ENCODE measurements around the gene KREMEN2. TPM values are rescaled to one million over a fixed set of nuclear protein-coding genes. Genes with fewer than 3 reads are reported as not detected.

KREMEN2 gene
- total and polyA plus RNA-seq, 2 donors (not counting 3 experiments of a cell fraction or from before 2014, with no cell fraction given), result not detected

DNA sequence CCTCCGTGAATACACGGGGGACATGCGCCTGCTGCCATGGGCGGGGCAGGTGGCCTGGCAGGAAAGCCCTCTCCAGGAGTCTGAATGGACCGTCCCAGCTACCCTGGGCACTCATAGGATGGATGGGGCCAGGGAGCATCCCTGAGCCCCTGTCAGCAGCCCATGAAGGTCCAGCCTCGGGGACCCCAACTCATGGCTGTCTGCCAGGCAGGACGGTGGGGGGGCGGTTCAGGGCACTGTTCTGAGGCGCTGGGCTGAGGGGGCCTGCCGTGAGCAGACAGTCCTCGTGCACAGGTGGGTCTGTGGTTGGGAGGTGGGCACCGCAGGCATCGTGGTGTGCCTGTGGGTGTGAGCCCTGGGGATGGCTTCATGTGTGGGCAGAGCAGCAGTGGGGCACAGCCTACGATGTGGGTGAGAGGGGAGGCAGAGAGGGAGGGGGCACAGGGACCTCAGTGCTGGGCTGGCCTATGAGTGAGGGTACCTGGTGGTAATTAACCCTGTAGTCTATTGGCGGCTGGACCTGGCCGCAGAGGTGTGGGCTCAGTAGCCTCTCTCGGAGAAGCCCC is 22.6 kb downstream of the KREMEN2 start:
- H3K9me1 ChIP-seq (replicated peaks; ENCODE audit: control insufficient read depth, extremely low read depth, insufficient read depth, low read length), result no peaks in the 10 kb centered on the region
- H3K9me3 ChIP-seq (replicated peaks; ENCODE audit: control insufficient read depth, insufficient read depth, low read length), result no peaks in the 10 kb centered on the region
- BruUV-seq (replicated peaks), result no TSS peak
- H3K36me3 ChIP-seq (ENCODE audit: control insufficient read depth in 2 of 2, extremely low read depth in 1 of 2, insufficient read depth in 2 of 2, low read length in 2 of 2), result no peaks in the 10 kb centered on the region
- H3K9ac ChIP-seq (replicated peaks; ENCODE audit: extremely low read depth, insufficient read depth, low read length), result no peak overlapping the region
- peaks cover 0 to 5% of the 10 kb centered on the region in 2 experiments for H3K27me3 ChIP-seq (ENCODE audit: control insufficient read depth in 2 of 2, insufficient read depth in 2 of 2, low read length in 2 of 2)
- H2AFZ ChIP-seq (ENCODE audit: low read depth, low read length), result no peak overlapping the region
- no peak overlapping the region for H3K4me3 ChIP-seq (replicated peaks in 1 of 3; ENCODE audit: insufficient read depth in 1 of 3, low read depth in 1 of 3, low read length in 3 of 3)
- H3K4me2 ChIP-seq (ENCODE audit: insufficient read depth, low read length), result no peak overlapping the region
- DNase-seq (ENCODE audit: low read depth, low spot score) (no peak), FAIRE-seq (no peak)
- POLR2A ChIA-PET, result no interaction called here
- no peak overlapping the region for H3K27ac ChIP-seq (ENCODE audit: insufficient read depth, low read depth, low read length)
- H3K79me2 ChIP-seq (ENCODE audit: control insufficient read depth, insufficient read depth, low read length), result no peaks in the 10 kb centered on the region
- no peak for TF ChIP-seq JUN (IDR thresholded peaks at IDR 0.05; ENCODE audit: borderline replicate concordance, insufficient read depth, insufficient read length, low read depth)
- TF ChIP-seq, protein P1, sequence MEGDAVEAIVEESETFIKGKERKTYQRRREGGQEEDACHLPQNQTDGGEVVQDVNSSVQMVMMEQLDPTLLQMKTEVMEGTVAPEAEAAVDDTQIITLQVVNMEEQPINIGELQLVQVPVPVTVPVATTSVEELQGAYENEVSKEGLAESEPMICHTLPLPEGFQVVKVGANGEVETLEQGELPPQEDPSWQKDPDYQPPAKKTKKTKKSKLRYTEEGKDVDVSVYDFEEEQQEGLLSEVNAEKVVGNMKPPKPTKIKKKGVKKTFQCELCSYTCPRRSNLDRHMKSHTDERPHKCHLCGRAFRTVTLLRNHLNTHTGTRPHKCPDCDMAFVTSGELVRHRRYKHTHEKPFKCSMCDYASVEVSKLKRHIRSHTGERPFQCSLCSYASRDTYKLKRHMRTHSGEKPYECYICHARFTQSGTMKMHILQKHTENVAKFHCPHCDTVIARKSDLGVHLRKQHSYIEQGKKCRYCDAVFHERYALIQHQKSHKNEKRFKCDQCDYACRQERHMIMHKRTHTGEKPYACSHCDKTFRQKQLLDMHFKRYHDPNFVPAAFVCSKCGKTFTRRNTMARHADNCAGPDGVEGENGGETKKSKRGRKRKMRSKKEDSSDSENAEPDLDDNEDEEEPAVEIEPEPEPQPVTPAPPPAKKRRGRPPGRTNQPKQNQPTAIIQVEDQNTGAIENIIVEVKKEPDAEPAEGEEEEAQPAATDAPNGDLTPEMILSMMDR (IDR thresholded peaks at IDR 0.05; ENCODE audit: extremely low read depth in 1 of 2, insufficient read depth in 1 of 2, low read depth in 1 of 2, low read length in 2 of 2), result no peak
- TF ChIP-seq EZH2 (IDR thresholded peaks at IDR 0.05; ENCODE audit: borderline replicate concordance, low read depth, low read length, severe bottlenecking), result no peak
- TF ChIP-seq FOS (IDR thresholded peaks at IDR 0.05; ENCODE audit: borderline replicate concordance, insufficient read depth, low read length), result no peak
- TF ChIP-seq POLR2AphosphoS5 (IDR thresholded peaks at IDR 0.05; ENCODE audit: insufficient read depth, low read depth, low read length), result no peak
- intact Hi-C loops (cut with micrococcal nuclease), result no loop called here
- dilution Hi-C loops (cut with MboI; ENCODE audit: extremely low pct_ligation_motif_present, low sequenced_read_pairs), result no loop called here
- no peaks in the 10 kb centered on the region for H4K20me1 ChIP-seq (replicated peaks; ENCODE audit: control insufficient read depth, extremely low read depth, insufficient read depth, low read length)
- no peaks in the 10 kb centered on the region for H3K4me1 ChIP-seq (ENCODE audit: control insufficient read depth, extremely low read depth, insufficient read depth, low read length)
- CTCF ChIA-PET, result interaction anchor here (1.4 kb wide), 1 partner anchor 42 kb away, joined by 3 read pairs; no protein-coding TSS in a partner anchor

DNA sequence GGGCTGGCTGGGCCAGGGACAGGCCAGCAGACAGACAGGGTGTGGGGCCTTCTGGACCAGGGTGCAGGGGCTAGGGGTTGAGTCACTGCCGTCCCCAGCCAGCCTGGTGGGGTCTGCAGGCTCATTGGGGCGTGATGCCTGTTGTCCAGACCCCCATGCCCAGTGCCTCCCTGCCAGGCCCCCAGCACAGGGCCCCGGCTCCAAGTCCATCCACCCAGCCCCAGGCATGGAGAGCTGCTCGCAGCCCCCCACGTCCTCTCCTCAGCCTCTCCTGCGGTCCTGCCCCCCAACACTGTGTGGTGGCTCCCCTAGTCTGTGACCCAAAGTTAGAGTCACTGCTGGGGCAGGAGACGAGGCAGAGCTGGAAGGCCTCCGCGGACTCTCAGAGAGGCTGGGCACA is 23.2 kb downstream of the KREMEN2 start:
- H3K4me2 ChIP-seq (ENCODE audit: insufficient read depth, low read length), result no peak overlapping the region
- H3K9ac ChIP-seq (replicated peaks; ENCODE audit: extremely low read depth, insufficient read depth, low read length), result no peak overlapping the region
- FAIRE-seq, result no peak
- no peak overlapping the region for H2AFZ ChIP-seq (ENCODE audit: low read depth, low read length)
- POLR2A ChIA-PET, result no interaction called here
- intact Hi-C loops (cut with micrococcal nuclease) (no loop called here), dilution Hi-C loops (cut with MboI; ENCODE audit: extremely low pct_ligation_motif_present, low sequenced_read_pairs) (no loop called here)
- no TSS peak for BruUV-seq (replicated peaks)
- no peak for DNase-seq (ENCODE audit: low read depth, low spot score)
- peaks cover 0 to 5% of the 10 kb centered on the region in 2 experiments for H3K27me3 ChIP-seq (ENCODE audit: control insufficient read depth in 2 of 2, insufficient read depth in 2 of 2, low read length in 2 of 2)
- no peak overlapping the region for H3K4me3 ChIP-seq (replicated peaks in 1 of 3; ENCODE audit: insufficient read depth in 1 of 3, low read depth in 1 of 3, low read length in 3 of 3)
- CTCF ChIA-PET, result no interaction called here
- no peaks in the 10 kb centered on the region for H4K20me1 ChIP-seq (replicated peaks; ENCODE audit: control insufficient read depth, extremely low read depth, insufficient read depth, low read length)
- H3K9me3 ChIP-seq (replicated peaks; ENCODE audit: control insufficient read depth, insufficient read depth, low read length), result no peaks in the 10 kb centered on the region
- no peaks in the 10 kb centered on the region for H3K79me2 ChIP-seq (ENCODE audit: control insufficient read depth, insufficient read depth, low read length)
- H3K36me3 ChIP-seq (ENCODE audit: control insufficient read depth in 2 of 2, extremely low read depth in 1 of 2, insufficient read depth in 2 of 2, low read length in 2 of 2), result no peaks in the 10 kb centered on the region
- H3K27ac ChIP-seq (ENCODE audit: insufficient read depth, low read depth, low read length), result no peak overlapping the region
- H3K9me1 ChIP-seq (replicated peaks; ENCODE audit: control insufficient read depth, extremely low read depth, insufficient read depth, low read length), result no peaks in the 10 kb centered on the region
- H3K4me1 ChIP-seq (ENCODE audit: control insufficient read depth, extremely low read depth, insufficient read depth, low read length), result no peaks in the 10 kb centered on the region
- TF ChIP-seq EZH2 (IDR thresholded peaks at IDR 0.05; ENCODE audit: borderline replicate concordance, low read depth, low read length, severe bottlenecking) (no peak), GATA2 (IDR thresholded peaks at IDR 0.05; ENCODE audit: insufficient read depth, insufficient read length, low read depth, low read length) (no peak), FOS (IDR thresholded peaks at IDR 0.05; ENCODE audit: borderline replicate concordance, insufficient read depth, low read length) (no peak), POLR2A (IDR thresholded peaks at IDR 0.05; ENCODE audit: low read depth, low read length) (no peak), JUN (IDR thresholded peaks at IDR 0.05; ENCODE audit: borderline replicate concordance, insufficient read depth, insufficient read length, low read depth) (no peak), MYC (IDR thresholded peaks at IDR 0.05; ENCODE audit: low read depth, low read length) (no peak), POLR2AphosphoS5 (IDR thresholded peaks at IDR 0.05; ENCODE audit: insufficient read depth, low read depth, low read length) (no peak)
- TF ChIP-seq, protein P1 (IDR thresholded peaks at IDR 0.05; ENCODE audit: extremely low read depth in 1 of 2, insufficient read depth in 1 of 2, low read depth in 1 of 2, low read length in 2 of 2), result no peak
- TF ChIP-seq, protein P2, sequence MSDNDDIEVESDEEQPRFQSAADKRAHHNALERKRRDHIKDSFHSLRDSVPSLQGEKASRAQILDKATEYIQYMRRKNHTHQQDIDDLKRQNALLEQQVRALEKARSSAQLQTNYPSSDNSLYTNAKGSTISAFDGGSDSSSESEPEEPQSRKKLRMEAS (IDR thresholded peaks at IDR 0.05; ENCODE audit: insufficient read depth, insufficient read length), result no peak

Data from endothelial cell of umbilical vein (primary cell).